Neural progenitor cell (in vitro differentiated cells): Measurements from ENCODE around the gene NOP53.

Source experiments
- CTCF ChIP-seq: fragments of 200-600 bp; sonication (generic); IDR thresholded peaks from 2 replicates; pipeline ENCODE4 v1.5.1; 2017; ENCODE audit warnings: antibody characterized with exemption, mild to moderate bottlenecking
- EZH2 ChIP-seq: fragments of 200-600 bp; sonication (generic); IDR thresholded peaks from 2 replicates; pipeline ENCODE4 v1.6.1; 2017; ENCODE audit warnings: antibody characterized with exemption, mild to moderate bottlenecking, moderate library complexity

- TF ChIP-seq CTCF (no peak), EZH2 (no peak)
These were observed 48.7 kb upstream of the NOP53 start for GRCh38 chr19:47696635-47697034.
